HUES6 (cell line): ENCODE results near the gene DEAF1.

Experiments used
- H3K27ac ChIP-seq: 2 replicates; pipeline ENCODE4 v1.7.0; 2013; ENCODE audit warnings: low read depth, mild to moderate bottlenecking, low read length, inconsistent platforms
- H3K27me3 ChIP-seq: 2 replicates; pipeline ENCODE4 v1.6.1; 2013; ENCODE audit warnings: low read length; ENCODE audit not compliant: control insufficient read depth, insufficient read depth
- H3K36me3 ChIP-seq: 2 replicates; pipeline ENCODE4 v1.6.1; 2013; ENCODE audit warnings: low read length; ENCODE audit not compliant: control insufficient read depth, insufficient read depth
- H3K4me1 ChIP-seq: 2 replicates; pipeline ENCODE4 v1.6.1; 2013; ENCODE audit warnings: low read length; ENCODE audit not compliant: control insufficient read depth, insufficient read depth
- H3K4me3 ChIP-seq: 2 replicates; pipeline ENCODE4 v1.5.1; 2013; ENCODE audit warnings: low read depth, low read length
- H3K9ac ChIP-seq: one replicate; pipeline ENCODE4 v1.6.1; 2013; ENCODE audit warnings: mild to moderate bottlenecking, low read length
- H3K9me3 ChIP-seq: 2 replicates; pipeline ENCODE4 v1.6.1; 2013; ENCODE audit warnings: low read depth, low read length; ENCODE audit not compliant: control insufficient read depth, insufficient read depth

DEAF1 gene

GRCh38 chr11:626475-627307 is 68.3 kb downstream of the DEAF1 start, which contains the start of gene SCT:
TSS of gene SCT (minus strand) at chr11:627181. CDS start at chr11:627143, 38 bp downstream.
- Histone ChIP-seq H3K9me3 (no peaks in the 10 kb centered on the region), H3K27me3 (peaks cover 5% of the 10 kb centered on the region; the same call in 1 of the 2 replicates)

GRCh38 chr11:625636-626268 is 69.3 kb downstream of the DEAF1 start:
- Histone ChIP-seq H3K4me3 (no peak overlapping the region), H3K9ac (no peak overlapping the region), H3K27ac (no peak overlapping the region)

More at GRCh38 chr11:626475-627307, 68.3 kb downstream of the DEAF1 start, which contains the start of gene SCT:
- Histone ChIP-seq H3K4me1 (0 out of 2 replicates have a peak, but pooled peaks cover 3% of the 10 kb centered on the region), H3K4me3 (peak within 1 kb of the TSS; percentile 37; the same call in 1 of the 2 replicates), H3K27ac (no peak within 1 kb of the TSS), H3K36me3 (peaks cover 3% of the 10 kb centered on the region; the same call in 1 of the 2 replicates), H3K9ac (no peak within 1 kb of the TSS)

GRCh38 chr11:624705-625635 is 70.1 kb downstream of the DEAF1 start, which contains the start of gene CDHR5:
TSS of gene CDHR5 (minus strand) at chr11:624955. CDS start at chr11:624902, 53 bp downstream.
- no peak within 1 kb of the TSS for H3K27ac ChIP-seq
- H3K27me3 ChIP-seq = peaks cover 5% of the 10 kb centered on the region; the same call in 1 of the 2 replicates
- H3K4me3 ChIP-seq = no peak within 1 kb of the TSS
- 0 out of 2 replicates have a peak, but pooled peaks cover 3% of the 10 kb centered on the region for H3K4me1 ChIP-seq
- no peaks in the 10 kb centered on the region for H3K9me3 ChIP-seq
- peaks cover 3% of the 10 kb centered on the region; the same call in 1 of the 2 replicates for H3K36me3 ChIP-seq
- no peak within 1 kb of the TSS for H3K9ac ChIP-seq

More at GRCh38 chr11:625636-626268, 69.3 kb downstream of the DEAF1 start:
- Histone ChIP-seq H3K27me3 (peaks cover 5% of the 10 kb centered on the region; the same call in 1 of the 2 replicates), H3K36me3 (peaks cover 3% of the 10 kb centered on the region; the same call in 1 of the 2 replicates), H3K9me3 (no peaks in the 10 kb centered on the region), H3K4me1 (0 out of 2 replicates have a peak, but pooled peaks cover 3% of the 10 kb centered on the region)

- Histone ChIP-seq H3K9me3 (no peaks in the 10 kb centered on the region), H3K27ac (no peak overlapping the region), H3K27me3 (peaks cover 5% of the 10 kb centered on the region; the same call in 1 of the 2 replicates), H3K36me3 (peaks cover 3% of the 10 kb centered on the region; the same call in 1 of the 2 replicates), H3K4me1 (0 out of 2 replicates have a peak, but pooled peaks cover 3% of the 10 kb centered on the region), H3K9ac (no peak overlapping the region), H3K4me3 (no peak overlapping the region)
These were observed 70.9 kb downstream of the DEAF1 start for GRCh38 chr11:623999-624704.

- H3K36me3 ChIP-seq = peaks cover 2% of the 10 kb centered on the region; the same call in 1 of the 2 replicates
- peaks cover 5% of the 10 kb centered on the region; the same call in 1 of the 2 replicates for H3K27me3 ChIP-seq
- 0 out of 2 replicates have a peak, but pooled peaks cover 3% of the 10 kb centered on the region for H3K4me1 ChIP-seq
- H3K9me3 ChIP-seq = no peaks in the 10 kb centered on the region
- no peak overlapping the region for H3K27ac ChIP-seq
- no peak overlapping the region for H3K4me3 ChIP-seq
- no peak overlapping the region for H3K9ac ChIP-seq
These were observed 71.6 kb downstream of the DEAF1 start for GRCh38 chr11:623349-623869.

- 0 out of 2 replicates have a peak, but pooled peaks cover 7% of the 10 kb centered on the region for H3K36me3 ChIP-seq
- no peak overlapping the region for H3K27ac ChIP-seq
- H3K27me3 ChIP-seq = no peaks in the 10 kb centered on the region
- H3K9me3 ChIP-seq = no peaks in the 10 kb centered on the region
- no peak overlapping the region for H3K4me3 ChIP-seq
- no peak overlapping the region for H3K9ac ChIP-seq
- 0 out of 2 replicates have a peak, but pooled peaks cover 3% of the 10 kb centered on the region for H3K4me1 ChIP-seq
These were observed 73.2 kb downstream of the DEAF1 start for GRCh38 chr11:621838-622237.

GRCh38 chr11:620935-621814 is 73.8 kb downstream of the DEAF1 start:
- H3K4me1 ChIP-seq = 0 out of 2 replicates have a peak, but pooled peaks cover 3% of the 10 kb centered on the region
- H3K27me3 ChIP-seq = no peaks in the 10 kb centered on the region
- H3K4me3 ChIP-seq = no peak overlapping the region
- H3K9ac ChIP-seq = no peak overlapping the region
- H3K9me3 ChIP-seq = no peaks in the 10 kb centered on the region
- H3K27ac ChIP-seq = no peak overlapping the region
- 0 out of 2 replicates have a peak, but pooled peaks cover 7% of the 10 kb centered on the region for H3K36me3 ChIP-seq

- H3K9ac ChIP-seq = no peak overlapping the region
- peaks cover 5% of the 10 kb centered on the region; the same call in 1 of the 2 replicates for H3K4me1 ChIP-seq
- no peaks in the 10 kb centered on the region for H3K9me3 ChIP-seq
- H3K27me3 ChIP-seq = no peaks in the 10 kb centered on the region
- H3K4me3 ChIP-seq = no peak overlapping the region
- 0 out of 2 replicates have a peak, but pooled peaks cover 7% of the 10 kb centered on the region for H3K36me3 ChIP-seq
- no peak overlapping the region for H3K27ac ChIP-seq
These were observed 74.8 kb downstream of the DEAF1 start for GRCh38 chr11:620201-620600.

GRCh38 chr11:619628-620050 is 75.4 kb downstream of the DEAF1 start:
- Histone ChIP-seq H3K4me1 (peaks cover 7% of the 10 kb centered on the region; the same call in 1 of the 2 replicates), H3K27ac (no peak overlapping the region), H3K9ac (no peak overlapping the region), H3K36me3 (peaks cover 7% of the 10 kb centered on the region; the same call in 1 of the 2 replicates), H3K27me3 (no peaks in the 10 kb centered on the region), H3K4me3 (no peak overlapping the region), H3K9me3 (no peaks in the 10 kb centered on the region)
